SH-SY5Y (cell line): Measurements from ENCODE around the gene IRX3.

Experiments used
- GATA2 ChIP-seq: IDR thresholded peaks from 2 replicates; pipeline ENCODE4 v1.6.1; 2011; ENCODE audit warnings: mild to moderate bottlenecking, low read depth, low read length
- GATA3 ChIP-seq: IDR thresholded peaks from 2 replicates; pipeline ENCODE4 v1.6.1; 2011; ENCODE audit warnings: low read depth, mild to moderate bottlenecking, low read length, moderate library complexity

IRX3 gene

DNA sequence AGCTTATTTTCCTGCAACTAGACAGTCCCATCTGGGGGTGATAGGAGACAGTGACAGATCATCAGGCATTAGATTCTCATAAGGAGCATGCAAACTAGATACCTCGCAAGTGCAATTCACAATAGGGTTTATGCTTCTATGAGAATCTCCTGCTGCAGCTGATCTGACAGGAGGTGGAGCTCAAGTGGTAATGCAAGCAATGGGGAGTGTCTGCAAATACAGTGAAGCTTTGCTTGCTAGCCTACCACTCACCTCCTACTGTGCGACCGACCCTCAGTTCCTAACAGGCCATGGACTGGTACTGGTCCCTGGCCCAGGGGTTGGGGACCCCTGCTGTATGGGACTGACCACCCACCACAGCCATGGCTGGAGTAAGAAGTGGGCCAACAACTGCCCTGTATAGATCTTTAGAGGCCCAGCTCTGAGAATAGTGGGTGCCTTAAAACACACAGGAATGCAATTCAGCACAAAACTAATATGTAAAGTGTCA is 26.0 kb upstream of the IRX3 start:
- no peak for TF ChIP-seq GATA2
- no peak for TF ChIP-seq GATA3

DNA sequence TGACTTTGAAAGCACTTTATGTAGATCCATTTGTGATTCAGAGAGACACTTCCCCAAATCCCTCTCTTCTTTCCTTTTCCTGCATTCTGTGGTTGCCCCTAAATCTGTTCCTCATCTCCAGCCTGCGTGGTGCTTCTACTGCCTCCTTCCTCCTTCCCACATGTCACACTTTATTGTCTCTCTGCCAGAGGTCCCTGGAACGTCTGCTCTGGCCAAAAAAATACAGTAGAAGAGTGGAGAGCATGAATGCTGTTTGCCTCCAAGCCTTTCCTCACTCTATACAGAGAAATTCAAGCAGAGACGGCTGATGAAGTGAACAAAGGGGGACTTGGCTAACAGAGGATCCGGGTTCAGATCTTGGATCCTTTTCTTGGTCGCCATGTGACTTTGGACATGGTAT is 22.8 kb upstream of the IRX3 start:
- TF ChIP-seq GATA3: no peak
- TF ChIP-seq GATA2: no peak

DNA sequence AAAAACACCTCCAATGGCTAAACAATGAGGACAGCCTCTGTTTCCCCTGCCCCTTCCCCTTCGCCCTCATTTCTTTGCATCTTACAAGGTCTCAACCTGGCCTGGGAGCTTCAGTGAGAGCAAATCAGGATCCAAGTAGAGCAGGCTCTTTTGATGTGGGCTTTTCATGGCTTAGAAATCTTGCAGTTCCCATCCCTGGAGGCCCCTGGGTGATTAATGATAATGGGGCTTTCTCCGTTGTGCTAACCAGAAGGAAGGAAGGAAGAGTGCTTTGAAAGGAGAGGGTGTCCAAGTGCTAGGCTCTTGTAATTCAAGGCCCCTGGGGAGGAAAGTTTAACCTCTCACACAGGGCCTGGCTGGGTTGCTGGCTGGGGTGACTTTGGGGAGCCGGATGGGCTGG is 18.5 kb upstream of the IRX3 start:
- no peak for TF ChIP-seq GATA2

DNA sequence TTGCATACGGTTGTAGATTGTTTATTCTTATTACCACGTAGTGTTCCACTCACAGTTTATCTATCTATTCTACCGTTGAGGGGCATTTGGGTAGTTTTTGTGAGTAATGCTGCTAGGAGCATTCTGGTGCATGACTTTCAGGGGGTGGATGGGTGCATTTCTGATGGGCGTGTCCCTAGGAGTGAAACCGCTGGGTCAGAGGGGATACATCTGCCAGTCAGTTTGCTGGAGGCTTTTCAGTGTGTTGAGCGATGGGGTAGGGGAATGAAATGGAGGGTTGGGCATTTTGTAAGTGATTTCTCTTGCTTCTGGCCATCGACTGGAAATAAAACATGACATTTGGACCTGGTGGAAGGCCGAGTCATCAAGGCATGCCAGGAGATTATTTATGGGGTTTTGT is 17.0 kb upstream of the IRX3 start:
- no peak for TF ChIP-seq GATA3
- no peak for TF ChIP-seq GATA2

DNA sequence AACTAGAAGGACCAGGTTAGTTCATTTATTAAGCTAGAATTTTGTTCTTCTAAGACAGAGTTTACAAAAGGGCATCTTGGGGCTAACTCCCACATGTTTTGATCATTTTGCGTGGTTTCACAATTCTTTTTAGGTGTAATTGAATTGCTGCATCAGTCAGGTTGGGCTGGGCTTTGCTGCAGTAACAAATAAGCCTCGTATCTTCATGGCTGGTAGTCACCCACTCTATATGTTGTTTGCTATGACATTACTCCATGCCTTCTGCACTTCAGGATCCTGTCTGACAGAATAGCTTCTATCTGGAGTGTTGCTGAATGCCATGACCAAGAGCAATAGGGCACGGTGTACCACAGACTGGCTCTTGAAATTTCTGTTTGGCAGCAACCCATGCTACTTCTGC is 10.6 kb upstream of the IRX3 start:
- TF ChIP-seq GATA2 (no peak), GATA3 (no peak)

DNA sequence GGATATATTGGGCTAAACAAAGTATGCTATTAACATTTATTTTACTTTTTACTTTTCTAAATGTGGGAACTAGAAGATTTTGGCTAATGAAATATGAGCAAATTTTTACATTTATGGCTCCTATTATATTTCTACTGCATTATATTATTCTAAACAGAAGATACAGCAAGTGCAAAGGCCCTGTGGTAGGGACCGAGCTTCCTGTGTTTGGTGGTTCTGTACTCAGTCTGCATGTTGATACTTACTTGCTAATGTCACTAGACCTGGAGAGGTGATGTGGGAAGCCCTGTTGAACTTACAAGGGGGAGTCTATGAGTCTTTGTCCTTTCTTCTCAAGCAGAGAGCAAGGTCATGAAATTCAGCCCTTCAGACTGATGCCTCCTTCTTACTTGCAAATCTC is 10.0 kb upstream of the IRX3 start:
- TF ChIP-seq GATA2 (no peak), GATA3 (no peak)

DNA sequence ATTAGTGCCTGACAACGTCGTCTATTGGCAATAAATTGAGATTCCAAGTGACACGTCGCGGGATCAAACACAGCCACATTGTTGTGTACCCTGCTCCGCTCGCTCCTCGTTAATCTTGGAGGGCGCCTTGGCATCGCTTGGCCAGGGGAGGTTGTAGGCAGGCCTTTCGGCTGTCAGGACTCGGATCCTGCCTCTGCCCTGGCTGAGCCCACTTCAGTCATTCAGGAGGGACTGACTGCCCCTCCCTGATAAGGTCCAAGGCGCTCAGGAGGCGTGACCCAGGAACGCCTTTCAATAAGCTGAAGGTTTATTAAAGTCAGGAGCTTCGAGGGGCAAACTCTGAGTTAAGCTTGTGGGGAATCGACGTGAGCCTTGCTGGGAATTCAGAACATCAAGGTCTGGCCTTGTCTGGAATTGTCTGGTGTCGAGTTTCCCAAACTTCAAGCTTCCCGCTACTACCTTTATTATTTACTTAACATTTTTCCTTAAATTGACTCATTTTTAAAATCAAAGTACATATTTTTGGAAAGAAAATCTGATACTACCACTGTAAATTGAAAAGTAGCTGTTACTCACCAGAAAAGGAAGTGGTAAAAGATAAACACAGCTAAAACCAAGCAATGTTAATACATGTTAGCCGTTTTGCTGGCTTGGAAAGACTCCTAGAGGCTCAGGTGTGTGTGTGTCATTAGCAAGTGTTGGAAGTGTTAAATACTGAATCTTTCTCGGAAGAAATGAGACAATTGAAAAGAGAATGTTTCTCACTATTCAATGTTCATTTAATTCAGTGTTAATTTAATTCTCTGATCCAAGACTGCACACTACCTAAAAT is 5.3 kb upstream of the IRX3 start:
- TF ChIP-seq GATA3: no peak
- no peak for TF ChIP-seq GATA2

DNA sequence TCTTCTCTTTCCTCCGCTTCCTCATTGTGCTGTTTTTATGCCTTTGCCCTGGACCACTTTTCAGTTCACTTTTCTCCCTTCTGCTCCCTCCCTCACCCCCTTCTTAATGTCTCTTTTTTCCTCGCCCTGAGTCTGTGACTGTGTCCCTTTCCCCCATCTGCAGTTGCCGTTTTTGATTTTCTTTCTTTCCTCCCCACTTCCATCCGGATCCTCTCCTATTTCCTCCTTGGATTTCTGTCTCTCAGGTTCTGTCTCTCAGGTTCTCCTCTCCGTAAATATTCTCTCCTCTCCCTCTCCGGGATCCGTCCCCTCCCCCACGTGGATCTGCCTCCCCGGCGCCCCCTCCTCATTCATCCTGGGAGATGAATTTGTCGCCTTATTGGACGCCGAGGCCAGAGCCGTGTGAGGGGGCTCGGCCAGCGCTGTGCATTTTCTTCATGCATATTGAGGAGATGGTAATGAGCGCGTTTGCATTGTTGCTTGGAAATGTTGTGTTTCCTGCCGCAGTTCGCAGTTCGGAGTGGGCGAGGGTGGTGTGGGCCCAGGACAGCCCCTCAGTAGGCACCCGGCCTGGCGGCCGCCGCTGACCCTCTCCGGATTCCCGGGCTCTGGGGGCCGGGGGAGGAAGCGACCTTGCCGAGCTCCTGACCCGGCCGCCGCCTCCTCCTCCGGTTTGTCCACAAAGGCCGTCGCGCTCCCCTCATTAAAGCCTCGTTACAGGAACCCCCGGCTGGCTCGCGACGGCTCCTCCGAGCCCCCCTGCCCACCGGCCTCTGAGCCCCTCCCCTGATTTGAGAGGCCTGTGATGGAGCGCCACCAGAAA is 4.5 kb upstream of the IRX3 start:
- TF ChIP-seq GATA2 (no peak), GATA3 (no peak)

DNA sequence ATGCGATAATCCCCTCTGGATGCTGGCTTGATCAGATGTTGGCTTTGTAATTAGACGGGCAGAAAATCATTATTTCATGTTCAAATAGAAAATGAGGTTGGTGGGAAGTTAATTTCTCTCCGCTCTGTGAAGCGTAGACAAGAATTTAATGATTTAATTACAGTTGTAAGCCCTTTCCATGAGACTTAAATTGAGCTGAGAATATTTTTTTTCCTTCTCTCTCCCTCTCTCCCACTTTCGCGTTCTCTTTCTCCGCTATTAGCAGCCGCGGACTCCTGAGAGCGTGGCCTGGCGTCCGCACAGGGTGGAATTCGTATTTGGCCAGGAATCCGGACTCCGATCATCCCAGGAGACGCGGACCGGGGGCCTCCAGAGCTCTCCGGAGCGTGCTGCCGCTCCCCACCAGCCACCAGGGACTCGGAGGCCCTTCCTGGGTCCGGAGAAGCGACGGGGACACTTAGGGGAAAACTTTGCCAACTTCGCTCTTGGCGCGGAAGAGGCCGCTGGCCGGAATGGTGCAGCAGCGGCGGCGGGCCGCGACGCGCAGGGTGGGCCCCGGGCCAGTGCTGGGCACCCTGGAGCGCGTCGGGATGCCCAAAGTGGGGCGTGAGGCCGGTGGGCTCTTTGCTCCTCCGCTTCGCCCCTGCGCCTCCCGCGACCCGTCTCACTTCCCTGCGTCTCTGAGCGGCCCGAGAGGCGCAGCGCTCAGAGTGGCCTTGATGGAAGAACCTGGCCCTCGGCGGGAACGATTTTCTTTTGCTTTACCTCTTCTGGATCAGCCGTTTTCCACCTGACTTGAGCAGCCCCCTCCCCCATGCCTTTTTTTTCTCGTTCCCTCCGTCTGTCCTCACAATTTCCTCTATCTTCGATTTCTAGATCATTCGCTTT is 3.6 kb upstream of the IRX3 start:
- TF ChIP-seq GATA3 (no peak), GATA2 (no peak)

DNA sequence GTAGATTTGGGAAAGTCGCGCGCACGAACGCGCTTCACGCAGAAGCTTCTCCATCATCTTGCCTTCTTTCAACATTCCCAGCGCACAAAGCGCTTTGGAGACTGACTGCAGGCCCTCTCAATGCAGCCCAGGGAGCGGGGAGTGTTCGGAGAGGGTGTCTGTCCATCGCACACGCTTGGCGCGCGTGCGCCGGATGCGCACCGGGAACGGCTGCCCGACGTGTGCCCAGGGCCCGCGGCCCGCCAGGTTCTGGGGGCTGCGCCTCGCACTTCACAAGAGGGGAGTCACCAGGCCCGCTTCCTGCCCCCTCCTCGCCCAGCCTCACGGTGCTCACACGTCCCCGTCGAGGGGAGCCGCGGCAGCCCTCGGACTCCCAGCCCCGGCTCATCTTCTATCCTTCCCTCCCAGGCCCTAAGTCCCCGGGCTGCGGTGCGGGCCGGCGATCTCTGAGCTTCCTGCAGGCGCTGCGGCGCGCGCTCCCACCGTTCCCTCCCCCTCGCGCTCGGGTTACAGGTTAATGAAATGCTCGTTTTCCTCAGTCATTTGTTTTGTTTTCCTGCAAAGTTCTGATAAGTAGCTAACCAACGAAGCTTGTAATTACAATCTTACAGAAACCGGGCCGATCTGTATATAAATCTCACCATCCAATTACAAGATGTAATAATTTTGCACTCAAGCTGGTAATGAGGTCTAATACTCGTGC is 2.8 kb upstream of the IRX3 start:
- no peak for TF ChIP-seq GATA3
- TF ChIP-seq GATA2: no peak

DNA sequence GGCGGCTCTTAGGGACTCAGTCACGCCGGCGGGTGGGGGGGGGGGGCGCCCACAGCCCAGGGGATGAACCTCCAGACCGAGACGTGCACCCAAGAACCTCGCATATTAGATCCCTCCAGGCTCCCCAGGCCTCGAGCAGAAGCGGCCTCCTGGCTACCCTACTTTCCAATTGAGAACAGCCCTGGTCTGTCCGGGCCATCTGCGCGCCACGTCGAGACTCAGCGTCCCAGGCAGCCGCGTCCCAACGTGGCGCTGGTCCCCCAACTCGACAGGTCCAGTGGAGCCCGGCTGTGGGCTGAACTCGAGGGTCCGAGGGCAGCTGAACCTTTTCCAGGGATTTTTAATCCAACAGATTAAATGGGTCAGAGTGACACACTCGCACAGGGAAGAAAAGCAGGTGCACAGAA is 2.3 kb upstream of the IRX3 start:
- TF ChIP-seq GATA2 (no peak), GATA3 (no peak)

DNA sequence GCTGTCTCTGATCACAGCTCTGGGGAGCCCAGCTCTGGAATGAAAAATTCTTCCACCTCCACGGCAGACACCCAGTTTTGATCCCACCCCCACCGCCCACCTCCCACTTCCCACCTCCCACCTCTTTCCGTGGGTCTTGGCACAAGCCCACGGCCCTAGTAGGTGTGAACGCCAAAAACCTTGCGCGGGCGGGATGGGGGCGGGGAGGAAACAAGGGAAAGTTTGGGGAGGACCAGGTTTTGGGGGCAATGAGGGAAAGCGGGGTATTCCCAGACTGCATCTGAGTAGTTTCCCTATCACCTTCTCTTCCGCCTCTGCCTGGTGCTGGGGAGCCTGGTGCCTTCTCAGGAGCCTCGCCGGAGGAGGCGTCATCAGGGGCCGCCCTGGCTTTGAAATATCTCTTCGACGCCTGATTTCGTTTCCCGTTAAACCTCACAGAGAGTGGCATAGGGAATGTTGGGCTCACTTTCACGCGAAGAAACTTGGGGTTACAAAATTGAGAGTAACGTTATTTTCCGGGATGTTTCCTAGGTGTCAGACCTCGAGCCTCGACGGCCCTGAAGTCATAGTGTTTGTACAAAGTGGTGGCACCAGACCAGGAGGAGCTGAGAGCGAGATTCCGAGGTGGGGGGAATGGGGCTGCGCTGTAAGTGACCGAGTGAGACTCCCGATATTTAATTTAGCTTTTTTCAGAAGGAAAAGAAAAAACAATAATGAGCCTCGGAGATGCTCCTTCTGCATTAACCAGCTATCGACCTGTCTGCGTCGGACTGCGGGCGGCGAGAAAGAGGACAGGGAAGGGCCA is 1.6 kb upstream of the IRX3 start:
- TF ChIP-seq GATA3 (no peak), GATA2 (no peak)
